GM08714 (cell line): ENCODE measurements around the gene ADD1.

Experiments used
- H3K4me3 ChIP-seq: fragments of 200-500 bp; sonication (Bioruptor generic); 2 replicates; pipeline ENCODE4 v1.5.1; 2014; ENCODE audit warnings: mild to moderate bottlenecking, low read length, inconsistent platforms
- ZNF274 ChIP-seq: IDR thresholded peaks from 2 replicates; pipeline ENCODE4 v1.6.1; 2012; ENCODE audit warnings: mild to moderate bottlenecking, low read depth, low read length

ADD1 gene, protein sequence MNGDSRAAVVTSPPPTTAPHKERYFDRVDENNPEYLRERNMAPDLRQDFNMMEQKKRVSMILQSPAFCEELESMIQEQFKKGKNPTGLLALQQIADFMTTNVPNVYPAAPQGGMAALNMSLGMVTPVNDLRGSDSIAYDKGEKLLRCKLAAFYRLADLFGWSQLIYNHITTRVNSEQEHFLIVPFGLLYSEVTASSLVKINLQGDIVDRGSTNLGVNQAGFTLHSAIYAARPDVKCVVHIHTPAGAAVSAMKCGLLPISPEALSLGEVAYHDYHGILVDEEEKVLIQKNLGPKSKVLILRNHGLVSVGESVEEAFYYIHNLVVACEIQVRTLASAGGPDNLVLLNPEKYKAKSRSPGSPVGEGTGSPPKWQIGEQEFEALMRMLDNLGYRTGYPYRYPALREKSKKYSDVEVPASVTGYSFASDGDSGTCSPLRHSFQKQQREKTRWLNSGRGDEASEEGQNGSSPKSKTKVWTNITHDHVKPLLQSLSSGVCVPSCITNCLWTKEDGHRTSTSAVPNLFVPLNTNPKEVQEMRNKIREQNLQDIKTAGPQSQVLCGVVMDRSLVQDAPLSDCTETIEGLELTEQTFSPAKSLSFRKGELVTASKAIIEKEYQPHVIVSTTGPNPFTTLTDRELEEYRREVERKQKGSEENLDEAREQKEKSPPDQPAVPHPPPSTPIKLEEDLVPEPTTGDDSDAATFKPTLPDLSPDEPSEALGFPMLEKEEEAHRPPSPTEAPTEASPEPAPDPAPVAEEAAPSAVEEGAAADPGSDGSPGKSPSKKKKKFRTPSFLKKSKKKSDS

DNA sequence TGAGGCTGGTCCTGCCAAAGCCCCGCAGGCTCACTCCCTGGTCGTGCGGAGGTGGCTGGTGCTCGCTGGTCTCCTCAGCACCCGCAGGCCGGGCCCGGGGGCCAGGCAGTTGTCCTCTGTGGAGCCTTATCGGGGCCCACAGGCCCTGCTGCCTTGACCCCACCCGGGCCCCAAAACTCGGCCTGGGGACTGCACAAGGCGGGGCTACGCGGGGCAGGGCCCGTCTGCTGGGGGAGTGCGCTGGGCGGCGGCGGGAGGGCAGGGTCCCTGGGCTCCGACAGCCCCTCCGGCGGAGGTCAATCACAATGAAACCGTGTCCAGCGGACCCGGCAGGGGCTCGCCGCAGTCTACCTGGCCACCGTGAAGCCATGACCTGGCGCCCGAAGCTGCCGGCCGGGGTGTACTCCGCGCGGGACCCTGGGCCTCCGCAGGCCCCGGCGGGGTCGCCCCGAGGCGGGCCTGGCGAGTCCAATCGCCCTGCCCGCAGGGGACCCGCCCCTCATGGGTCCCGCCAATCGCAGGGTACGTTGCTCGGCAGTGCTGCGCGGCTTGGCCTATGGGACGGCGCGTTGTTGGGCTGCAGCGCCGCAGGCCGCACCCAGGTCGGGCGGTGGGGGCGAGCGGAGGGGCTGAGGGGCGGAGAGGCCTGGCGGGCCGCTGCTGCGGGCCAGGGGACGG lies at the start of gene ADD1:
ADD1 (plus strand) TSS at position 582 of the 678 bp plus-strand sequence. CDS start 32,072 bp downstream, outside the sequence.
- no peak for TF ChIP-seq ZNF274
- H3K4me3 ChIP-seq = peak within 1 kb of the TSS; percentile 92

DNA sequence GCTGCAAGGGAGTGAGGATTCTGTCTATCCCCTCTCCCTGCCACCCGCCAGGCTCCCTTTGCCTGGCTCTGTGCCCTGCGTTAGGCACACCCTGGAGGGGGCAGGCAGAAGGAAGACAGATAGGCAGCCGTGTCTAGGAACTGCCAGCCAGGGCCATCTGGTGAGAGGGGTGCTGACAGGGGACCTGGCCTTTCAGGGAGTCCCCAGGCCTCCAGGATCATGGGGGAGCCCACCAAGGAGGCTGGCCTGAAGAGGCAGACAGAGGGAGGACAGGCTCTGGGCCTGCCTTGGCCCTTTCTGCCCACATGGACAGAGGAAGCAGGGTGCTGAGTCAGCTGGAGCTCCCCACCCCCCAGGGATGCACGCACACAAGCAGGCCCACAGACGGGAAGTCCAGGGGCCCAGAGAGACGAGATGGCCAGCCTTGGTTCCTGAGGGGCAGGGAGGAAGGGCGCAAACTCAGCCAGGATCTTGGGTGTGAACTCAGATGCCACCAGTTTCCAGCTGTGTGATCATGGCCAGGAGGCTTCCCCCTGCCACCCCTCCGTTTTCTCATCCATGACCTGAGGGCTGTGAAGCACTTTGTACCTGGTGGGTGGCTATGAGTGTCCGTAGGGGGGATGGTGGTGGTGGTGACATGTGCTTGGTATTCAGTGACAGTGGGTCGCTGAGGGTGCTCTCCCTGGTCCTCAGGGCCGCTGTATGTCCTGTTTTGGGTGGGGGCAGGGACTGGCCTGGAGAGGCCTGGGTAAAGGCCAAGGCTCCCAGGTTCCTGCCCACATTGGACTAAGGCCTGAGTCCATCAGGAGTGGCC lies 49.0 kb upstream of the ADD1 start:
- no peak overlapping the region for H3K4me3 ChIP-seq

DNA sequence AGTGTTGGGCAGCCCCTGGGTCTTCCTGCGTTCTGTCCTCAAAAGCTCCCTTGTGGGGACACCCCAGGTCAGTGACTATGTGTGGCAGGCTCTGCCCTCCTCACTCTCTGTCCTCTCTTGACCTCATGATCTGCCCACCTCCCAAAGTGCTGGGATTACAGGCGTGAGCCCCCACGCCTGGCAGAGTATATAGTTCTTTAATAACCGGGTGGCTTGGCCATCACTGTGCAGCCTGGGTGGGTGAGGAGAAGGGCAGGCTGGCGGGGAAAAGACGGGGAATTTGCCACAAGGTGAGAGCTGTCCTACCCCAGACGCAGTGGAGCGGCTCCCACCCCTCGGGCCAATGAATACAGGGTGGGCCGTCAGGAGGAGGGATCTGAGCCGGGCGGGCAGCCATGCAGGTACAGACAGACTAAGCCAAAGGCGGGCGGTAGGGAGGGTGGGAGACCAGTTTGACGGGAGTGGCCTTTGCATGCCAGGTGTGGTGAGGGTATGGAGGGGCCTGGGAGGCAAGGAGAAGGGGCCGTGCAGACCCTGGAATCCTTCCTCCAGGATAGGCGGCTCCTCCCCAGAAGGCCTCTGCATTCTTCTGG lies 48.2 kb upstream of the ADD1 start:
- H3K4me3 ChIP-seq = no peak overlapping the region
- TF ChIP-seq ZNF274 = no peak

More for the DNA sequence above, 49.0 kb upstream of the ADD1 start:
- no peak for TF ChIP-seq ZNF274

DNA sequence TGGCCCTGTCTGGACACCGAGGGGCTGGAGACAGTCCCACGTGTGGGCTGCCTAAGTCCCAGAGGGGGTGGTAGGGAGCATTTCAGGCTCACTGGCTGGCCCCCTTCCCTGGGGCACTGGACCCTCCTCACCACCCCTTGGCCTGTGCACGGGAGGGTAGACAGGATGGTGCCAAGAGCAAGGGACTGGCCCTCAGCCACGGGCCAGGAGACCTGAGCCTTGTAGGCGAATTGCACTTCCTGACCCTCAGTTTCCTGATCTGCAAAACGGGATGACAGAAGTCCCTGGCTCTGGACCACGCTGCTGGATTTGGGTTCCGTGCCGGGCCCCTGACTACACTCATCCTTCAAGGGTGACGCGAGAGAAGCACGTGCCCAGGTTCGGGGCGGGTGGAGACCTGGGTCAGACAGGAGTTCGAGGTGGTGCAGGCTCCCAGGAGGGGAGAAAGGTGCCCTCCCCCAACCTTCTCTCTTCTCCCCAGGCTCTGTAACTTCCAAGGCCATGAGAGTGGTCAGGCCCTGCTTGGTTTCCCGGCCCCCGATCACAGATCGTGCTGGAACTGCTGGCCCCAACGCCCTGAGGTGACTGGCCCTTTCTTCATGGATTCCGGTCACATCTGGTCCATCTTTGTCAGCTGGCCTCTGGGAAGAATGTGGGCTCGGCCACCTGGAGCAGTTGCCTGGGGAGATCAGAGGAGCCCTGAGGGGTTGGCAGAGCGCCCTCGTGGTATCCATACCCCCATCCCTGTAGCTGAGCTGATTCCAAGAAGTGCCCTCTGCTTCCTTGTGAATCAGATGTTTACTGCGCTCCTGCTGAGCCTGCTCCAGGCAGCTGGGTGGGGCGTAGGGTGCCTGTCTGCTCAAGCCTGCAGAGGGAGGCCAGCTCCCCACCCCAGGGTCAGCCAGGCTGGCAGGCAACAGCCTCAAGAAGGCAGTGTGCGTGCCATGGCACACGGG lies 47.5 kb upstream of the ADD1 start:
- no peak overlapping the region for H3K4me3 ChIP-seq
- TF ChIP-seq ZNF274 = no peak

DNA sequence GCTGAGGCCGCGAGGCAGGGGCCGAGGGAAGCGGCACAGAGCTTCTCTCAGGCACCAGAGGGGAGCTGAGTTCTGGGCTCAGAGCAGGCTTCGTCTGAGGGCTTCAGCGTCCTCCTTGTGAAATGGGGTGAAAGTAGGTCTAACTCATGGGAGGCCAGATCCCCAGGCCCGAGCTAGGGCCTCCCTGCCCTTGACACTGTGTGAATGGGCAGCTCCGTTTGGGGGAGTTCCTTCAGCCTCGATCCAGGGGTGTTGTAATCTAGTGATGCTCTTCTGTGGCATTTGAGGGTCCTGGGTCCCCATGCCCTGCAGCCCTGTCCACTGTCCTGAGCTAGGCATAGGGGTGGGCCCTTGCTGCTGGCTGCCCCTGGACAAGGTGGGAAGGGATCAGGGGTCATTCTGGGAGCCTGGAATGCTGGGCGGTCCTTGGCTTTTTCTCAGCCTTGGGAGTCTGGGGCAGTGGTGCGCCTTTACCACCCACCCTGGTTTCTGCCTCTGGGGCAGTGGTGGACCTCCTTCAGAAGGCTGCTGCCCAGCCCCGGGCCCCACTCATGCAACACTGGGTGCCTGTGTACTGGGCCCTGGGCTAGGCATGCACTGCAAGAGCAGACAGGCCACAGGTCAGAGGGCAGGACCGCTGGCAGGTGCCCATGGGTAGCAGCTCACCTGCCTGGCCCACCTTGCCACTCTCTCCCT lies 46.6 kb upstream of the ADD1 start:
- H3K4me3 ChIP-seq = no peak overlapping the region
- TF ChIP-seq ZNF274 = no peak

DNA sequence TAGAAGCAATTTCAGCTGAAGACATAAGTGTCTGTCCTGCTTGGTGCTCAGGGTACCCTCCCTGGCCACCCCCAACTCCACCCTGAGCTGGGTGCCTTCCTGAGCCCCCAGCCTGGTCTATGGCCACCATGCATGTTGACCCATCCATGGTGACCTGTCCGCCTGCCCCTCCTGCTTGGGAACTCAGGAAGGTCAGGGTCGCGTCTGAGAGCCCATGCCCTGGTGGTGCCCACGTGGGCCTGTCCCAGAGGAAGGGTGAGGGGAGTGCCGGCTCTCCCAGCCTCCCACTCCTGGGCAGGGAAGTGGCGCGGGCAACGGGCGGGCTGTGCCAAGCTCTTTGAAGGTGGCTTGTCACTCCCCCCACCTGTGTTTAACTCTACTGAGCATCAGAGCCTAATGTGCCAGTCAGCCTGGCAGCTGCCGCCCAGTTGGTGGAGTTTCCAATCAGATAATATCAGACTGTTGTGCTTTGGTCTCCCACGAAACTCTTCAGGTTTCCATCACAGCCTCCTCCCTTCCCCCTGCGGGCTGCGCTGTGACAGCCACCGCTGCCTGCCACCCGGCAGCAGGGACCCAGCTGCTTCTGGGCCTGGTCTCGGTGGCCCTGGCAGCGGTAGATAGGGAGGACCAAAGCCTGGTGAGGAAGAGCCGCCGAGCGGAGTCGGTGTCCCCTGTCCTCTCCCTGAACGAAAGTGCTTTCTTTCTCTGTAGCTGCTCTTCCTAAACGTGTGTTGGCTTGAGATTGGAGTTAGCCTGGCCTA lies 45.9 kb upstream of the ADD1 start:
- no peak for TF ChIP-seq ZNF274
- no peak overlapping the region for H3K4me3 ChIP-seq

DNA sequence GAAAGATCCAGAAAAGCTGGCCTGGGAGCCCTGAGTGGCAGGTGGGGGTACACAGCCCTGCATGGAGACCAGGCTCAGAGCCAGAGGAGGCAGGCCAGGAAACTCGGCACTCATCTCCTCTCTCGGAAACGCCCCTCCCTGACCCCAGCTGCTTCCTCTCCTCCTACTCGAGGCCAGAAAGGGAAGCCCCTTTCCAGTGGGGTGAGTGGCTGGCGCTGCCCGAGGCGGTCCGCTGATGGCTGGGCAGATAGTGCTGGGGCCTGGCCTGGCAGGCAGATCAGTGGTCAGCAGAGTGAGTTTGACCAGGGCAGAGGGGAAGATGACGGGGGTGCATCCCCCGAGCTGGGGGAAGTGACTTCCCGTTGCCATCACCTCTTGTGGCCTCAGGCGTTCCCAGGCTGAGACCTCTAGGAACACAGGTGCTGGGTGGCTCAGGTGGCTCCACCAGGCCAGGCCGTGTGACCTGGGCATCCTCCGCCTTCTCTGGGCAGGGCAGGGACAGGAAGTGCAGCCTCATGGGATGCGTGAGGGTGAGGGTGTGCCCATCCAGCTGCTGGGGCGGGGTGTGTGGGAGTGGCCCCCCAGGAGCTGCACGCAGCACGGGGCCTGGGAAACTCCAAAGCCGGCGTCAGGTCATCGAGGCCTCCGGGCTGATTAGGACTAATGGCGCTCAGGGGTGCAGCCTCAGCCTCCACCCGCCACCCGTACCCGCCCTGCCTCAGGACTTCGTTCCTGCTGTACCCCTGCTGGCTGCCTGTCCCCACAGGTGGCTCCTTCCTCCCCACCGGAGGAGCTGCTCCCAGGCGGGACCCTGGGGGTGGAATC lies 45.0 kb upstream of the ADD1 start:
- TF ChIP-seq ZNF274 = no peak

DNA sequence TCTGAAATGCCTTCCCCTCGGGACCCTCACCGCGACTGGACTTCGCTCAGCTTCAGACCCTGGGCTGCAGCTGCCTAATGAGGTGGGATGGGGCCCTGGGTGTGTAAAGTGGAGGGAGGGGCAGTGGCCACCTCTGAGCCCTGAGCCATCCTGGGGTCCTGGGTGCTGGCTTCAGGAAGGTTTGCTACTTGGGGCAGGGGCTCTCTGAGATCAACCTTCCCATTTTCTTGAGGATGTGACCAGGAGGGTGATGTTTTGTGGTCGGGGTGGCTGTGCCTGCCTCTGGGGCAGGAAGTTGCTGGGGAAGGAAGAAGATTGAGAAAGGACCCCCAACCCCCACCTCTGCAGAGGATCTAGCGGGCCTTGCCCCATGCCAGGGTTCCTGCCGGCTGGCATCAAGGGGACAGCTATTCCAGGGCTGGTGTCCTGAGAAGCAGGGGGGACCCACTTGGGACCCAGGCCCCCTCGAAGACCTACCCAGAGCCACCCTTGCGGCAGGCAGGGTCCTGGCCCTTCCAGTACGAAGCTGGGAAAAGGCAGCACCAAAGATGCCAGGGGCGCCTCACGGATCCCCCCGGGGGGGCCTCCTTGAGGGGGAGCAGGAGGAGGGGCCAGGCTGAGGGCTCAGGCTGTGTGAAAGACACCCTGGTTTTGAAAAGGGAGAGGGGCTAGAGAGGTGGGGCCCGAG lies 44.3 kb upstream of the ADD1 start:
- TF ChIP-seq ZNF274 = no peak
- H3K4me3 ChIP-seq = no peak overlapping the region; the same call in 1 of the 2 replicates

More for the DNA sequence above, 45.0 kb upstream of the ADD1 start:
- no peak overlapping the region; the same call in 1 of the 2 replicates for H3K4me3 ChIP-seq

DNA sequence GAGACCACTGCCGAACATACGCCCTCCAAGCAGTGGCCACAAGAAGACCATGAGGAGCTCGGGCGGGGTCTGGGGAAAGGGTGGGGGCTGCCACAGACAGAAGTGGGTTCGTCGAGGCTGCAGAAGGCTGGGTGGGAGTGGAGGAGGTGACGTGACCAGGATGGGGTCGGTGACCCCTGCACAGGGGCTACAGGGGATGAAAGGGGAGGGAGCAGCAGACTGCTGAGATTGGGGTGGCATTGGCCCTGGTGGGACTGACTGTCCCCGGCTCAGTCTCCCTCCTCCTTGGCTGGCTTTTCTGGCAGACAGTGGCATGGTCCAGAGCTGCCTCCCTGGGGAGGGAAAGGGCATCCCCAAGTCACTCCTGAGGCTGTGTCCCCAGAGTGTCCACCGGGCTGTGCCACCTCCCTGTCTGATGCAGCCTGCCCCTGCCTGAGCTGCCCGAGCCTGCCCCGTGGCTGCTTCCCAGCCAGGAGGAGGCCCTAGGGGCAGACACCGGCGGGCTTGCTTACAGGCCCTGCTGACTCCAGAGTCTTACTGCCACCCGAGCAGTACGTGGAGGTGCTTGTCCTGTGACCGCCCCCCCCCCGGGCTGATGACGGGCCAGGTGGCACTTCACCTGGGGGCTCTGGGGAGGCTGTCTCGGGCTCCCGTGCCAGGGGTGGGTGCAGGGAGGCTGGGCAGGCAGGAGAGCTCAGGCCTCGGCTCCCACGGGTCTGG lies 43.5 kb upstream of the ADD1 start:
- TF ChIP-seq ZNF274 = no peak
- no peak overlapping the region for H3K4me3 ChIP-seq
